C4-2B (cell line): Measurements from ENCODE around the gene SPATA31C2.

Source experiments
- ZFX ChIP-seq: fragments of 450-650 bp; IDR thresholded peaks from 2 replicates; pipeline ENCODE4 v1.6.1; 2017
- TF ChIP-seq, protein P1 (sequence below): fragments of 450-650 bp; conservative IDR thresholded peaks from 2 replicates; pipeline ENCODE4 v1.5.1; 2017; ENCODE audit warnings: mild to moderate bottlenecking

DNA sequence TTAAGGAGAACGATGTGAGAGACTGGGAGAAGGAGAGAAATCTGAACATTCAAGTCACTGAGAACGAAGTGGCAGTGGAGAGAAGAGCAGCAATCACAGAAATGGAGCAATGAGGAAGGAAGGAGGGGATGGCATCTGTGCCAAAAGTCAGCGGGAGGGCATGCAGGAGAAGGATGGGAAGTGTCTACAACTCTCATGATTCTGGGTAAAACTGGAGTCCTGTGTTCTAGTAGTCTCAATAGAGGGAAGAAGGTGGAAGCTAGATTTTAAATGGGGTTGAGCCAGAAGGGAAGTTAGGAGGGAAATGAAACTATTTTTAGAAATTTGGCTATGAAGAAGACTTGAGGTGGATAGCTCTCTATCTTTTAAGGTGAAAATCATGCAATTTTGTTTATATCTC lies 39.1 kb upstream of the SPATA31C2 start:
- TF ChIP-seq, protein P1, sequence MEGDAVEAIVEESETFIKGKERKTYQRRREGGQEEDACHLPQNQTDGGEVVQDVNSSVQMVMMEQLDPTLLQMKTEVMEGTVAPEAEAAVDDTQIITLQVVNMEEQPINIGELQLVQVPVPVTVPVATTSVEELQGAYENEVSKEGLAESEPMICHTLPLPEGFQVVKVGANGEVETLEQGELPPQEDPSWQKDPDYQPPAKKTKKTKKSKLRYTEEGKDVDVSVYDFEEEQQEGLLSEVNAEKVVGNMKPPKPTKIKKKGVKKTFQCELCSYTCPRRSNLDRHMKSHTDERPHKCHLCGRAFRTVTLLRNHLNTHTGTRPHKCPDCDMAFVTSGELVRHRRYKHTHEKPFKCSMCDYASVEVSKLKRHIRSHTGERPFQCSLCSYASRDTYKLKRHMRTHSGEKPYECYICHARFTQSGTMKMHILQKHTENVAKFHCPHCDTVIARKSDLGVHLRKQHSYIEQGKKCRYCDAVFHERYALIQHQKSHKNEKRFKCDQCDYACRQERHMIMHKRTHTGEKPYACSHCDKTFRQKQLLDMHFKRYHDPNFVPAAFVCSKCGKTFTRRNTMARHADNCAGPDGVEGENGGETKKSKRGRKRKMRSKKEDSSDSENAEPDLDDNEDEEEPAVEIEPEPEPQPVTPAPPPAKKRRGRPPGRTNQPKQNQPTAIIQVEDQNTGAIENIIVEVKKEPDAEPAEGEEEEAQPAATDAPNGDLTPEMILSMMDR: no peak
- TF ChIP-seq ZFX: no peak
